NCI-H774 (cell line): Measurements from ENCODE around the gene MAPRE3.
"Not testable (repeated sequence)": the region's sequence is repeated elsewhere in the genome, so short reads cannot be mapped to it uniquely, and the experiment has no call there.

Experiments
- DNase-seq: peaks from one replicate; lab custom pipeline; 2025; lab: John Stamatoyannopoulos, UW

MAPRE3 gene

DNA sequence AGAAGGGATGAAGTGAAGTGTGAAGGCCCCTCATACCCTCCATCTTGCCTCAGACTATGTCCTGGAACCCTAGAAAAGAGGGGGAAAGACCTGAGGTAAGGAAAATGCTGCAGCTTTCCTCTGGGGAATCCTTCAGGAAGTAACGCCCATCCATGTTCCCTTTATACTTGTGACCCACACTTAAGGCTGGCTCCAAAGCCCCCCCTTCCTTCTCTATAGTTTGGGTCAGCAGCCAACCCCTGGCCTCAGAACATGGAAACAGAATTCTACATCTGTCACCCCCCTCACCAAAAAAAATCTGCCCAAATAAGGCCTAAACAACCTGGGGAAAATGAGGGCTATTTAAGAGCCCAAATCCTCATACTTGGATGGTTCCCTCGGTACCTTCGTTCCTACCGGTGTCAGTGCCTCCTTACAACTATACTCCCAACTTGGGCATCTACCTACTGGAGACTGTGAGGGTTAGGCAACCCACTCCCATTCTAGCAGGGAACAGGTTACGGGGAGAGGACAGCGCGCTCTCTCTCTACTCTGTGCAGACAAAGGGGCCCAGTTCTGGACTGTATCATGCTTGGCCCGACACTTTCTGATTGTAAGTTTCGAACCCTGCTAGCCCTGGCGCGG, 100.3 kb downstream of the MAPRE3 start:
- DNase-seq, result no peak

DNA sequence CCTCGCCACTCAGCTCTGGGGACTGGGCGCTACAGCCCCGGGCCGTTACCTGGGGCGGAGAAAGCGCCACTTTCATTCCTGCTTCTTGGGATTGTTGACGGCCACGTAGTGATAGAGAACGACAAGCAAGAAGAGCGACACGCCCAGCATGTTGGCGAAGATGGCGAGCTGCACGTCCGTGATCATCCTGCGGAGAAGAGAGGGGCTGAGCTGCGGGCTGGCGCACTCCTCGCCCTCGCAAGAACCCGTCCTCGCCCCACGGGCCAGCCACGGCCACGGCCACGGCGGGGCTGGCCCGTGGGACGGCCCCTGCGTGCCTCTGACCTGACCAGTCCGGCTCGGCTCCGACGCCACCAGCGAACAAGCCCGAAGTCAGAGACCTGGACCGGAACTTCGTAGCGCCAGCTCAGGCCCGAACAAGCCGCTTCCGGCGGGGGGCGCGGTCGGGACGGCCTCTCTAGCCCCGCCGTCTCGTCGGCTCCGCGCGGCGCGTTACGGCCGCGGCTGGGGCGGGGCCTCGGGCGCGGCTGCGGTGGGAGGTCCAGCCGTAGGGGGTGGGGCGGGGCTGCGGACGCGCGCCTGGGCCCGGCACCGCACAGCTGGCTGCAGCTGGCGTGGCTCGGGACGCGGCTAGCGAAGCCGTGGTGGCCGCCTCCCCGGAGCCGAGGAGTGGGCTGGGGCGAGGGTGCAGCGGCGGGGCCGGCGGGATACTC, 101.0 kb downstream of the MAPRE3 start, which contains the start of gene OST4:
Gene OST4 (minus strand): TSS at position 378 of the 713 bp plus-strand sequence.
- peak; percentile 92 for DNase-seq

DNA sequence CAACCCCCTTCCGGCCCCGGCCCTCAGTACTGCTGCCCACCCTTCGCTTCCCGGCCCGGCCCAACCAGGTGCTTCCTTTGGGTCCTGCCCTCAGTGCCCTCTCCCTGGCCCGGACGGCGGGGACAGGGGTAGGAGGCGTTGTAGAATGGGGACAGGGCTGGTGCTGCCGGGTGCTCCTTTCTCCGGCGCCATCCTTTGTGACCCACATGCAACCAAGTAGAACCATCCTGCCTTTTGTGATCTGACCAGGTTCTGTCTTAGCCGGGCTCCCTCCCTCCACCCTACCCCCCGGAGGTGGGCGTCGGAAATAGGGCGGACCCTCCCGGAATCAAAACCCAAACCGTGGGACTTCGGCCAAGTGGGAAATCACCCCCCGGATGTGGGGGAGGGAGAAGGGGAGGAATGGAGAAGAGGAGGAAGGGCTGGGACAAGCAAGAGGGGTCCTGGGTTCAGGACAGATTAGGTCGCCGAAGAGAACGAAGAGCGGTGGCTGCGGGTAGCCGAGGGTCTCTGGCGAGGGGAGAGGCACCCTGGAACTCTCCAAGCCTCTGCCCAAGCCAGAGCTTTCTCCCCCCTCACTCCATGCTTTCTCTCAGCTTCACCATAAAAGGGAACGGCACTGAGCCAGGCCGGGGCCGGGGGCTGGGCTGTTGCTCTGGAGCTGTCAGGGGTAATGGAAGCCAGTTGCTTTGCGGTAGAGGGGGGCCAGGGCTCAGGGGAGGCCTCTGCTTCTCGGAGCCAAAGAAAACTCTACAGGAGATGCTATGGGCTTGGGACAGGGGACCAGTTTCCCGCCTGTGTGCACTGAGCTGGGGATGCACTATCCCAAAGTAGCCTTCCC, 101.8 kb downstream of the MAPRE3 start:
- no peak for DNase-seq

DNA sequence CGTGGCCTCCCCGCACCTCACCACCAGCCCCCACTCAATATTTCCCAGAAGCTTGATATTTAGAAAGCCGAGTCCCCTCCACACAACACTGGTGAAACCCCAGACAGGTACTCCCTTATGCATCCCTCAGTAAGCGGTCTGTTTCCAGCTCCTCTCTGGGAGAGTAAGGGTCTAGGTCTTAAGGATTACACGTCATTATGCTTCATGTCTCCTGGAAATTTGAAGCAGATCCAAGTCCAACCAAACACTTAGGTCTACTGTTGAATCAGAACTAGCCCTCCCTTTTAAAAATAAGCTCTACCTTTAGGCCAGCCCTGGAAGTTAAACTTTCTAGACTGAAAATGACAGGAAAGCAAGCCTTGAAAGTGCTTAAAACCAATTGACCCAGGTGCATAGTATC, 102.5 kb downstream of the MAPRE3 start:
- no peak for DNase-seq

DNA sequence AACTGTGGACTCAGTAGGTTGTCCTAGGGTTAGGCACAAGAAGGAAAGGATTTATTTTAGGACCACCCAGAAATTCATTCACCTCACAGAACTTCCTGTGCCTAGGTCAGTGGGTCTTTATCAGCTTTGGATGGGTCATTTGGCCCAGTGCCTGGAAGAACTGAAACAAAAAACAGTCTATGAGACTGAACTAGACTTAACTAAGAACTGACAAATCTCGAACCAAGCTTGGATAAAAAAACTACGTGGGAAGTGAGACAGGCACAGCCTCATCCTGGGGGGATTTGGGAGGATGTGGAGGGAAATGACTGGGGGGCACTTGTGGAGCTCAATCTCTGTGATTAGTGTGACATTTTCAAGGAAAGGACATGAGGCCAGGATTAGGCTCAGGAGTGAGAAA, 103.3 kb downstream of the MAPRE3 start:
- DNase-seq, result no peak

DNA sequence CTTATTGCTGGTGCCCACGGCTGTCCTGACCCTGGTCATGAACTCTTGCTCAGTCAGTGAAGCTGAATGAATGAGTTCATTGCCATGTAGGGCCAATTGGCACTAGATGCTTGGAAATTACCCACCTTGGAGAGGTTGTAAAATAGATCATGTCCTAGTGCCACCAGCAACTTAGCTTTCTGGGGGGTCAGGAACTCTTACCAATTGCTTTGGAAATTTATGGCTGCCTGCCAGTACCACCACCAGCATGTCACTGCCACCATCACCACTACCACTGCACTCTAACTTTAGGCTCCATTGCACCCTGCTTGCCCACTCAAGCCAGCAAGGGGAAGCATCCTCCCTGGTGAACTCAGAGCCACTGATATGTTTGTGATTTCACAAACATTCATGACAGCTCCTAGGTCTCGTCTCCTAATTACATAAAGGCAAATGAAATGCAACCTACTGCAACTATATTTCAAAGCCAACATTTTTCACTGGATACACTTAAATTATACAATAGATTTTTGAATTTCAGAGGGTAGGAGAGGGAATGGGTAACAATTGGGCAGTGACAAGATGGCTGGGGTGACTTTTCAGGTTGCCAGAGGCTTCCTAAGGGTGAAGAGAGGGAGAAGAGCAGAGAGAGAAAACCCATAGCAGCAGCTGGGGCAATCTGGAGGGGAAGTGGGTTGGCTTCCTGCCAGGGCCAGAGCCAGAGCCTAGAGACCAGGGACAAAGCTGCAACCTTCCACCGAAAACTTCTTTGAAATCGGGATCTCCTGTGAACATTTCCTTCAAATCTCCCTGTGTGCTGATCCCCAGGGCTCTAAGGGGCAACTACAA, 104.5 kb downstream of the MAPRE3 start:
- no peak for DNase-seq

- not testable (repeated sequence) for DNase-seq
Observed at GRCh38 chr2:27075566-27075871, 105.1 kb downstream of the MAPRE3 start.

- DNase-seq, result no peak
Observed at GRCh38 chr2:27076323-27076722, 105.9 kb downstream of the MAPRE3 start.
